NCI-H524 treated with DMSO at 0.1 percent for 48 hours (cell line): ENCODE measurements around the gene SUPV3L1.

Experiments
- DNase-seq: peaks from one replicate; lab custom pipeline; 2025; lab: John Stamatoyannopoulos, UW

The SUPV3L1 gene

DNA sequence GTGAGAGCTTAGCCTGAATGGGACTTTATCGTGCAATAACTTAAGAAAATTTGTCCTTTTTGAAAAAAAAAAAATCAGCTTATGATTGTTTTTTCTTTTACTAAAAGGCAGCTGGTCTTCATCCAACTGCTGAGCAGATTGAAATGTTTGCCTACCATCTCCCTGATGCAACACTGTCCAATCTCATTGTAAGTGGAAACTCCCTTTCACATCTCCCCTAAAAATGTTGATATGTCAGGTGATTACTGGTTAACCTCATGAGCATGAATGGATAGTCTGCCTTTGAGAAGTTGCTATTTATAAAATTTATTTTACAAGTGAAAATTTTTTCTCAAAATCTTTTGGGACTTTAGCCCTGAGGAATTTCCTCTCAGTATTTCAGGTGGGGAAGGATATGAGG, 22.3 kb downstream of the SUPV3L1 start:
- no peak for DNase-seq

DNA sequence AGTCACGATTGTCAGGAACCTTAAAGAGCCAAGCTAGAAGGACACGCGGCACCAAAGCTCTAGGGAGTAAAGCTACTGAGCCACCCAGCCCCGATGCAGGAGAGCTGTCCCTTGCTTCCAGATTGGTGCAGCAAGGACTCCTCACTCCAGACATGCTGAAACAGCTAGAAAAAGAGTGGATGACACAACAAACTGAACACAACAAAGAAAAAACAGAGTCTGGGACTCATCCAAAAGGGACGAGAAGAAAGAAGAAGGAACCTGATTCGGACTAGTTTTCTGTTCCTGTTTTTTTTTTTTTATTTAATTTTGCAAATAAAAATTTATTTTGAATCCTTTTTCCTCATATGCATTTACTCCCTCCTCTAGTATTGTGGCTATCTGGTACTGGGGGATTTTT, 28.7 kb downstream of the SUPV3L1 start:
- DNase-seq = no peak

DNA sequence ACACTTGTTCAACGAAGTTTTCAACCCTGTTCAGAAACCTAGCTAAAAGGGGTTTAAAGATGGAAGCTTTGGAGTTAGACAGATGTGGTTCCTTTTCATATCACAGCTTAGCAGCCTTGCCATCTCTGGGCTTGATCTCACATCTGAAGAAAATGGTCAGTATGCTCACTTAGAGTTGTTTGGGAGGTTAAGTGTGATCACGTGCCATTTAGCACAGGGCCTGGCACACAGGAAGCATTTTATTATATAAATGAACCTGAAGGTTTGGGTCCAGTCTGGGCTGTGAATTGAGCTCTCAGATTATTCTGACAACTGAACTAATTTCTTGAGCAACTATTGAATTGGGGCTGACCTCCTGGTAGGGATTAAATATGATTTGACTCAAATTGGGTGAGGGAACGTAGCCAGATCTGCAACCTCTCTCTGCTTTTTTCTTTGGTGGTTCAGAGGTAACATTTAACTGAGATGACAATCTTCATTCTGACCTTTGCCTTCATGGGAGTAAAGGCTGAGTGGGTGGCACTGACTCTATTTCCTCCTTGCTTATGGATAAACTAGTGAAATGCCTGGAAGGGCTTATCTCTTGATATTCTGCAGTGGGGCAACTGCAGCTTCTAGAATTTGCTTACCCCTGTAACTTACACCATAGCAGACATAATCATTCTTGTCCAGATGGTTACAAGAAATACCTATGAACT, 29.9 kb downstream of the SUPV3L1 start:
- no peak for DNase-seq

DNA sequence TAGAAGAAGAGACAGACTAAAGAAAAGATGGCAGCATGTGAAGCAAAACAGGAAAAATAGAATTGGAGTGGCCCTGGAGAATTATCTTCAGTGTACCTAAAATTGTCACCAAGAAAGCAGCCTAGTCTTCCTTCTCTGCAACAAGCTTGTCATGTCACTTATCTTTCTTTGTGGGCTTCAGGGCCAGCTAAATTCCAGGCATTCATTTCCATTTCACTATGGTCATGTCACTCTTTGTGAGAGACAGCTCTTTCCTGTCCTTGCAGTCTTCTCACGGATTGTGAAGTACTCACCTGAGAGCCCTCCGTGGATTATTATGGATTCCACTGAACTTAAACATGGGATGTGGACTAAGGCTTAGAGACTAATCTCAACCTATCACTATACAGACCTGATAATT, 31.1 kb downstream of the SUPV3L1 start:
- DNase-seq = no peak

- no peak for DNase-seq
Measured at GRCh38 chr10:69211524-69211923, 31.5 kb downstream of the SUPV3L1 start.

DNA sequence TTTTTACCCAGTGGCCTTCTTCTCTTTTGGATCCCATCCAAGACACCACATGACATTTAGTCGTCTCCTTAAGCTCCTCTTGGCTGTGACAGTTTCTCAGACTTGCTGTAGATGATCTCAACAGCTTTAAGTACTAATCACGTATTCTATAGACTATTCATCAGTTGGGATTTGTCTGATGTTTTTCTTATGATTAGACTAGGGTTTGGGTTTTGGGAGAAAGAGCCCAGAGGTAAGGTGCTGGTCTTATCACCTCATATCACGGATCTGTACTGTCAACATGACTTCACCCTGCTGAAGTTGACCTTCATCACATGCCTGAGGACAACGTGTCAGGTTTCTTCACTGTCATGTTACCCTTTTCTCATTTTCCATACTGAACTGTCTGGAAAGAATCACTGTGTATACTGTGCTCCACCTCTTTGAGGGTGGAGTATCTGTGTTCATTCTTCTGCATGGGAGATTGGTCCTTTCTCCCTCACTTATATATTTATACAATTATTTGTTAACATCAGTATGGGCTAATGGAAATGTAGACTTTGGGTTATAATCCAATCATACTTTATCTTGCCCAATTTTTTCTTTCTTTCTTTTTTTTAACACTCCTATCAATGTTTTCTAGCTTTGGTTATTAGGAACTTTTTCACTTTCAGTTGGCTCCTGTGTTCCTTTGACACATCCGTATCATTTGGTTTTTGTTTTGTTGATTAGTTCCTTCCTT, 33.7 kb downstream of the SUPV3L1 start:
- DNase-seq = no peak

- DNase-seq = no peak
Measured at GRCh38 chr10:69214666-69215131, 34.7 kb downstream of the SUPV3L1 start.

- DNase-seq = no peak
Measured at GRCh38 chr10:69215405-69216171, 35.6 kb downstream of the SUPV3L1 start.

- no peak for DNase-seq
Measured at GRCh38 chr10:69216577-69217118, 36.6 kb downstream of the SUPV3L1 start.

DNA sequence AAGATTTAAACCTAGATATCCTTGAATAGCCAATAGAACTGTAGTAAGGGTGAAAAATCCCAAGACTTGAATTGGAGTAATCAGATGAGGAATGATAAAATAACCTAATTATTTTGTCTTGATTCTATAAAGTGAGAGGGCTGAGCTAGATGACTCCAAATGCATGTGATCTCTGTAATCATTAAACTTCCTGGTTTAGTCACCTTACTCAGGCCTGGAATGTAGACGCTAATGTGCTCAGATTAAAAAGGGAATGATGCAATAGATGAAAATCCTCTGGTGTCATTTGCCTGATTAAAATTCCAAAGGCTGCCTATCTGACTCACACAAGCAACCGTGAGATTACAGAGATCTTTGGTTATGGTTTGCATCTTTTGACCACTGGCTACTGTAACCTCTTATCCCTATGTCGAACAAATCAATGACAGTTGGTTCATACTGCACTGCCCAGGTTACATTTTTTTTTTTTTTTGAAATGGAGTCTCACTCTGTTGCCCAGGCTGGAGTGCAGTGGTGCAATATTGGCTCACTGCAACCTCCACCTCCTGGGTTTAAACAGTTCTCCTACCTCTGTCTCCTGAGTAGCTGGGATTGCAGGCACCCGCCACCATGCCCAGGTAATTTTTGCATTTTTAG, 37.2 kb downstream of the SUPV3L1 start:
- DNase-seq = no peak

GRCh38 chr10:69218831-69219230, 38.8 kb downstream of the SUPV3L1 start:
- DNase-seq = no peak

- no peak for DNase-seq
Measured at GRCh38 chr10:69220041-69220451, 40.0 kb downstream of the SUPV3L1 start, which contains the start of gene HKDC1. HKDC1 (plus strand) TSS chr10:69220332; CDS start chr10:69220436, 104 bp downstream.

DNA sequence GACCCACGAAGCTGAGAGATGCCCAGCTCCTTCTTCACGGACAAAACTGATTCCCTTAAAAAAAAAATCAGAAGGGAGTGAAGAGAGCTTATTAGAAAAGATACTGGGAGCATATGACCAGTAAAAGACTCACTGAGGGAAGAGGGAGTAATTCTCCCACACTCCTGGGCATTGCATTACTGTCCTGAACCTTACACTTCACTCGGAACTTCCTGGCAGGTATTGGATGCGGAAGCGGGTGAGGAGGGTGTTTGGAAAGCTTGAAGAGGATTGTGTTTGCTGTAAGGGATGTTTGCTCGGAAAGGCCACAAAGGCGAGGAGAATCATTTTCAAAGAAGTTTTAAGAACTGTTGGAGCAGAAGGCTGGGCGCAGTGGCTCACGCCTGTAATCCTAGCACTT, 40.5 kb downstream of the SUPV3L1 start:
- no peak for DNase-seq

- no peak for DNase-seq
Measured at GRCh38 chr10:69222157-69223027, 42.4 kb downstream of the SUPV3L1 start.

DNA sequence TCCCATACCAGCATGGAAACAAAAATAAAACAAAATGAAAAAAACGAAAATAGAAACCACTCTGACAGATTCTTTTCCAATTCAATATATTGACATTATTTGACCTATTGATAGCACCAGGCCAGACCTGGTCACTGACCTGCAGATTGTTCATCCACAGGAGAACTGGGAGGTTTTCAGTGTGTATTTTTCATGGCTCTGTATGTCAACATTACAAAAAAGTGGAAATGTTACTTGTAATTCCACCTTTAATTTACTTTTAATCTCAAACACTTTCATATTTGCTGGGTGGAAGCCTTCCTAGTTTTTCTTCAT, 43.0 kb downstream of the SUPV3L1 start:
- no peak for DNase-seq

GRCh38 chr10:69224862-69225657, 45.0 kb downstream of the SUPV3L1 start:
- DNase-seq = no peak

- no peak for DNase-seq
Measured at GRCh38 chr10:69225681-69226080, 45.6 kb downstream of the SUPV3L1 start.

DNA sequence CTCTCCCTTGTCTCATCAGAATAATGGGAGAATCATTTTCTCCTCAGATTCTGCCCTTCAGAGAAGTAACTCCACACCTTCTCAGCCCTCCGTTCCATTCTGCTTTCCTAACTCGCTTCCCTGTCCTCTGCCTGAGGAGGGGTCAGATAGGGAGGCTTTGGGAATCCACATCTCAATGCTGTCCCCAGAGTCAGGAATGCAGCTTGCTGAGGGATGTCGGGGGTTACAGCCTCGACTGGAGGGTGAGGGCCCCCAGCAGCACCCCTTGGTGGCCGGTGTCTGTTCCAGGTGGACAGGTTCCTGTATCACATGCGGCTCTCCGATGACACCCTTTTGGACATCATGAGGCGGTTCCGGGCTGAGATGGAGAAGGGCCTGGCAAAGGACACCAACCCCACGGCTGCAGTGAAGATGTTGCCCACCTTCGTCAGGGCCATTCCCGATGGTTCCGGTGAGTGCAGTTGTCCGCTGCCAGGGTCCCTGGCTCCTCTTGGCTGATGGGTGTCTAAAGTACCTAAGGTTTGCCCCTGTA, 47.0 kb downstream of the SUPV3L1 start:
- no peak for DNase-seq

DNA sequence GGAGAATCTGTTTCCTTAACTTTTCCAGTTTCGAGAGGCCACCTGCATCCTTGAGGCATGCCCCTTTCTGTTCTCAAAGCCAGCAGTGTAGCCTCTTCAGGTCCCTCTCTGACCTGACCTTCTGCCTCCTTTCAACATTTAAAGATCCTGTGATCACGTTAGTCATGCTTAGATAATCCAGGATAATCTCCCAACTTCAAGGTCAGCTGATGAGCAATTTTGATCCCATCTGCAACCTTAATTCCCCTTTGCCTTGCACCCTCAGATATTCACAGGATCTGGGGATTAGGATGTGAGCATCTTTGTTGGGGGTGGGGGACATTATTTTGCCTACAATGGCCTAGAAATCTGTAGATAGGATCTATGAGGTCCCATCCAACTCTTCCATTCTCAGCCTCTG, 48.1 kb downstream of the SUPV3L1 start:
- no peak for DNase-seq

- DNase-seq = no peak
Measured at GRCh38 chr10:69229616-69229916, 49.5 kb downstream of the SUPV3L1 start.
